ENCODE data around the gene RSPH6A.

RSPH6A gene

DNA sequence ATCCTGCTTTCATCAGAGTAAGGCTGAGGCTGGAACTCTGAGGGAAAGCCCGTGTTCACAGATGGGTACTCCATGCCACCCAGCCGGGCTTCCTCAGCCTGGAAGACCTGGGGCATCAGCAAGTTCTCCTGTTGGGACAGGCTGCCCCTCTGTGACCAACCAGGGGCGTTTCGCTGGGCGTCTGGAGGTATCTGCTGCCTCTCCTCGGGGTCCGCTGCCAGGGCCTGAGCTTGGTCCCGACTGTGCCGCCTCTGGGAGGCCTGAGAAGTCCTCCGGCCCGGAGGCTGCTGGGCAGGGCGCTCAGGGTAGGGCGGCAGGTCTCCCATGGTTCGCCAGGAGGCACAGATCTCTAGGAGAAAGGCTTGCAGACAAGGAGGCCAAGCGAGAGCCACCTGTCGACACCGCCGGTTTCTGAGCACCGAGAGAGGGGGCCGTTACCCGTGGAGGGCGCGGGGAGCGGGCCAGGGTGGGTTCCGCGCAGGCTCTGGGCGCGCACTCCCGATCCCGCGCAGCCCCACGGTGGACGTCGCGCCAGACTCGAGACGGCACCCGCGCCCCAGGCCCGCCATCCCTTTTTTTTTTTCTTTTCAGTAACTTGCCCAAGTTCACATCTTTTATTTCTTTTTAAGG lies at the start of gene RSPH6A:
Gene RSPH6A (minus strand): TSS at position 458 of the 630 bp plus-strand sequence. CDS start 132 bp downstream, at position 326.
- DNase-seq (ENCODE audit: low read depth): no peak

DNA sequence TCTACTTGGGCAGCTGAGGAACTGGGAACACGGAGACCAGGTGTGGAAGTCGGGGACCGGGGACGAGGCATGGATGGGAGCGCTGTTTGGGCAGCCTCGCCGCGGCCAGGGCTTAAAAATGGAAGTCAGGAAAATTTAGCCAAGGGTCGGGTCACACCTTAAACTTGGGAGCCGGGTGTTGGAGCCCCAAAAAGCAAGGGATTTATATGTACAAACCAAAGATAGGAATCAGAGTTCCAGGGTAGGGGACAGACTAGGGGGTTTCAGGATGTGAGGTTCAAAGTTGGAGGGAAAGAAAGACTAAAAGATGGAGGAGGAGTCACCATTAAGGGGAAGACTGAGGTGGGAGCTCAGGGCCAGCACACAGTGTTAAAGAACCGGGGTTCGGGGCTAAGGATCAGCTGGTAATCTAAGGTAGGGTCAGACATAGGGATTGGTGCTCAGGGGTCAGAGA lies 49.5 kb upstream of the RSPH6A start:
- DNase-seq (ENCODE audit: low read depth): no peak

DNA sequence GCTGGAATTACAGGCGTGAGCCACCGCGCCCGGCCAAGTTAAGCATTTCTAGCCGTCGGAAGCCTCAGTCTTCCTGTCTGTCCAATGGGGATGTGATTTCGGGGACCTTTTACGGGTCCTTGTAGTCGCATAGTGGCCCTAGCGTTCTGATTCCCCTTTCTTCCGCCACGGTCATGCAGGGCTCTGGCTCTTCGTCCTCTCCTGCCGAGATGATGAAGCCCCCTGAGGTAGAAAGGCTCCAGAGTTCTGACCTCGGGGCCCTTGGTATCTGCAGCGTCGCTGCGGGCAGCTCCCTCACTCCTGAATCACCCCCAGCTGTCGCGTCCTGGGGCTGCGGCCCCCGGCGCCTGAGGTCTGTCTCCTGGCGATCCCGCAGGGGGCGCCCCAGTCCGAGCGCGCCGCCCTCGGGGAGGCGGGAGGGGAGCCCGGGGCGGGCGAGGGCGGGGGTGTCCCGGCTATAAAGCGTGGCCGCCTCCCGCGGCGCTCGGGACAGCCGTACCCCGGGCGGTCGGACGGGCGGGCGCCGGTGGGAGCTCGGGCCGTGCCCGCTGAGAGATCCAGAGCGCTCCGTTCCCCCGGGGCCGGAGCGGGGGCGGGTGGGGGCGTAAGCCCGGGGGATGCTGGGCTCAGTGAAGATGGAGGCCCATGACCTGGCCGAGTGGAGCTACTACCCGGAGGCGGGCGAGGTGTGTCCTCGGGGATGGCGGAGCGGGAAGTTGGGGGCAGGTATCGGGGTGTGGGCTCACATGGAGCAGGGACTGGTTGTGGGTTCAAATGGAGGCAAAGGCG lies 48.9 kb upstream of the RSPH6A start, which contains the start of gene FOXA3:
Gene FOXA3 (plus strand): TSS at position 487 of the 789 bp plus-strand sequence. CDS start 131 bp downstream, at position 618.
- DNase-seq (ENCODE audit: low read depth): peak; percentile 42

DNA sequence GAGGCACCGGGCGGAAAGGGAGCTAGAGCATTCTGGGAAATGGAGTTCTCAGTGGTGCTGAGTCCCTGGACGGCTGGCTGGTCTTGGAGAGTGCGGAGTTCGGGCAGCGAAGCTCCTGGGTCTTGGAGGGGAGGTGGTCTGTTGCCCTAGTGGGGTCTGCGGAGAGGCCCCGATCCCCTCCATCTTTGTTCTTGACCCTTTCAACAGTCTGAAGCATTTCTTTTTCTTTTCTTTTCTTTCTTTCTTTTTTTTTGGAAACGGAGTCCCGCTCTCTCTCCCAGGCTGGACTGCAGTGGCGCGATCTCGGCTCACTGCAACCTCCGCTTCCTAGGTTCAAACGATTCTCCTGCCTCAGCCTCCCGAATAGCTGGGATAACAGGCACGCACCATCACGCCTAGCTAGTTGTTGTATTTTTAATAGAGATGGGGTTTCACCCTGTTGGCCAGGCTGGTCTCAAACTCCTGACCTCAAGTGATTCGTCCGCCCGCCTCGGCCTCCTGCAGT lies 48.3 kb upstream of the RSPH6A start:
- DNase-seq (ENCODE audit: low read depth): no peak

DNA sequence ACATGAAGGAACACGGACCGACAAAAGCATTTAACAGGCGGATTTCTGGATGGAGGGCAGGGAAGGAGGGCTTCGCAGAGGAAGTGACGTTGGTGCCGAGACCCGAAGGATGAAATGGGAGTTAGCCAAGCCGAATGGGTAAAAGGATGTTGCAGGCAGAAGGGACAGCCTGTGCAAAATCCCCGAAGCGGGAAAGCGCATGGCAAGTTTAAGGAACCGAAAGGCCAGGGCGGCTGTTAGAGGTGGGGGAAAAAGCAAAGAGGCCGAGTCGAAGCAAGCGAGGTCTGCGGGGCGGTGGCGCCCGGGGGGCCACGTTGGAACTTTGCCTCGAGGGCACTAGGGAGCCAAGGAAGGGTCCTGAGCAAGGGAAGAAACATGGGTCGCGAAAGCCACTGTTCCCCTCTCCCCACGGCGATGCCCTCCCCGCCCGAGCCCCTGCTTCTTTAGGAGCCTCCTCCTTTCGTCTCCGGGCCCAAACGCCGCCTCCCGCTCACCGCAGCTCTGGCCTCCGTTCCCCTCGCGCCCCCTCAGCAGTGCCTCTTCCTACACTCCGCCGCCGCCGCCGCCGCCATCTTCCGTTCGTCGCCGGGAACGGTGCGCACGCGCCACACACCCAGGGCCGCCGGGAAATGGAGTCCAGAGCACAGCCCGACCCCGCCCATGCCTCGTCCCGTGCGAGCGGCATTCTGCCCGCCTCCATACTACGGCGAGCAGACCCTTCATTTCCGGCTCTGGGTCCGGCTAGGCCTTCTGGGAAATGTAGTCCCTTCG lies 47.6 kb upstream of the RSPH6A start, which contains the start of gene SYMPK:
Gene SYMPK (minus strand): TSS at position 584 of the 771 bp plus-strand sequence. CDS start 8,652 bp downstream, outside the sequence.
- DNase-seq (ENCODE audit: low read depth): peak; percentile 98

DNA sequence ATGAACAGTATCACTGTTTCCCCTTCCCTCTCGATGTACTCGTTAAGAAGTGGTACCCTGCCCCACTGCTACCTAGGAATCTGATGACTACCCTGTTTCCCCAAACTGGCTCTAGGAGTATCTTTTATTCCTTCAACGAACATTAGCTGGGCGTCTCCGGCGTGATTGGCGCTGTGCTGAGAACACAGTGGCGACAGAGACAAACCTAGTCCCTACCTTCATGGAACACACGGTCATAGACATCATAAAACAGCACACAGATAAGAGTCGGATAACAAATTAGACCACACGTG lies 47.1 kb upstream of the RSPH6A start:
- no peak for DNase-seq (ENCODE audit: low read depth)

DNA sequence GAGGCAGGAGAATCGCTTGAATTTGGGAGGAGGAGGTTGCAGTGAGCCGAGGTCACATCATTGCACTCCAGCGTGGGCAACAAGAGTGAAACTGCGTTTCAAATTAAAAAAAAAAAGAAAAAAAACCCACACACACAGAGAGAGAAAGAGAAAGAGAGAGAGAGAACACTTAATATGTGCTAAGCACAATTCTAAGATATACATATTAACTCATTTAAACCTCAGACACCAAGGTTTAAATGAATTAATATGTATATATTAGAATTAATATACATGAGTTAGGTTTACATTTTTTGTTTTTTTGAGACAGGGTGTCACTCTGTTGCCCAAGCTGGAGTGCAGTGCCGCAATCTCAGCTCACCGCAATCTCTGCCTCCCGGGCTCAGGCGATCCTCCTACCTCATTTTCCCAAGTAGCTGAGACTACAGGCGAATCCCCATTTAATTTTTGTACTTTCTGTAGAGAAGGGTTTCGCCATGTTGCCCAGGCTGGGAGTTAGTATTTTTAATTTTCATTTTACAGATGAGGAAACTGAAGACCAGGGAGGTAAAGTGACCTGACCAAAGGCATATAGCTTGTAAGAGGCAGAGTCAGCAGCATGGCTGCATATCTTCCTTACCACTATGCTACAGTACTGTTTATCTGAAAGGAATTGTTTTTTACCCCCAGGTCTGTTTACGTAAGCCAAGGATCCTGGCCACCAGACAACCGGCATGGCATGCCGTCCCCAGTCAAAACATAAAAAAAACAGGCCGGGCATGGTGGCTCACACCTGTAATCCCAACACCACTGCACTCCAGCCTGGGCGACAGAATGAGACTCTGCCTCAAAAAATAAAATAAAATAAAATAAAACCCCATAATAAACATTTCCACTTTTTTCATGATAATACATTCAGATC lies 45.5 kb upstream of the RSPH6A start:
- DNase-seq (ENCODE audit: low read depth): no peak

DNA sequence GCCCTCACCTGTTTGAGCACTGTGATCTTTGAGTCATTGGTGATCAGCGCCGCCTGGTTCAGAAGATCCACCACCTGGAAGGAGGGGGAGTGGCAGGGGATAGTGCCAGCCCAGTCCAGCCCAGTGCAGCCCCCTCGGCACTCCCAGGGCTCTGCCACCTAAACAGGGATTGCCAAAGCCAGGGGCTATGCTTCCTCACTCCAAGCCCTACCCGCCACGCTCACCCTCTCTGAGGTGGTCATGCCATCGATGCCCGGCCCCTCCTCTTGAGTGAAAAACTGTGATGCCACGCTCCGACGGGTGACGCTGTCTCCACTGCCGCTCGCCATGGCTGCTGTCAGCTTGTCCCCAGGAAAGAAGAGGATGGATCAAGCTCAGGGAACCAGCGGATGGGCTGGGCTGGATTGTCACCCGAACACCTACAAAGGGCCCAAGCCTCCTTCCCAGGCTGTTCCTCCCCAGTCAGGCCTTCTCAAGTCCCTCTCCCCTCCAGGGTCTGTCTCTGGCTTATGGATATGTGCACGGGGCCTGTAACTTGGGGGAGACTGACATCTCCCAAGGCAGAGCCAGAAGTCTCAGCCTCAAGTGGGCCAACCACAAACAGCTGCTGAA lies 39.2 kb upstream of the RSPH6A start:
- no peak for DNase-seq (ENCODE audit: low read depth)

DNA sequence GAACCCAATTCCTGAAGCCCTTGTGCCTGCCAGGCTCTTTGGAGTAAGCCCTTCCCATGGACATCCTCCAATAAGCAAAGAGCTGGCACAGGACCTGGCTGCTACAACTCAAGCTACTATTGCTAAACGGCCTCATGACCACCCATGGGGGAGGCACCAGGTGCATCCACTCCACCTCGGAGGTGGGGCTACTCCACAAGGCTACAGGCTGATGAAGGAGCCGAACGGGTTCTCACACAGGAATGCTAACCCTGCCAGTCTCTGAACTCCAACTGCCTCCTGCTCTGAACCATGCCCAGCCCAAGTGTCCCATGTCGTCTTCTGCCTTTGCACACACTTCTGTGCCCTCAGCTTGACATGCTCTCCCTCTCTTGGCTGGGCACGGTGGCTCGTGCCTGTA lies 37.9 kb upstream of the RSPH6A start:
- no peak for DNase-seq (ENCODE audit: low read depth)

DNA sequence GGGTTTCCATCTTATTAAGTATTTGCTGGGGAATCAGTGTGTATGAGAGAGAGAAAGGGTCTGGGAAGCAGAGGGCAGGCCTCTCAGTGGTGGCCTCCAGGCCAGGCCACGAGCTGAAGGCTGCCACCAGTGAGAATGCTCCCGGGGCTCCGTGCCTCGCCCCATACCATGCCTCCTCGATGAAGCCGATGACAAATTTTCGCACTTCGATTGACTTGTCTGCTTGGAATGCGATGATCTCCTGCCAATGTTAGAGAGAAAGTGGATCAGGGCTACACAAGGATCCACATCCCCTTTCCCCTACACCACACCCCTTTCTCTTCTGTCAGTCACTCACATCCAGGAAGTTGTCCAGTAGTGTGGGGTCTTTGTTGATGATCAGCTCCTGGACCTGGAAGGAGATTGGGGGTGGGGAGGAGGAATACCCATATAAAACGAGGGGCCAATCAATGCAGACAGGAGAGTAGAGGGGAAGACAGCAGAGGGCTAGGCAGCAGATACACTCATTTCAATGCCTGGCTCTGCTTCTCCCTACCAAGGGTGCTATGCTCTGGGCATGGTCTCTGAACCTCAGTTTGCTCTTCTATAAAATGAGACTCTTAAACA lies 37.1 kb upstream of the RSPH6A start:
- no peak for DNase-seq (ENCODE audit: low read depth)

DNA sequence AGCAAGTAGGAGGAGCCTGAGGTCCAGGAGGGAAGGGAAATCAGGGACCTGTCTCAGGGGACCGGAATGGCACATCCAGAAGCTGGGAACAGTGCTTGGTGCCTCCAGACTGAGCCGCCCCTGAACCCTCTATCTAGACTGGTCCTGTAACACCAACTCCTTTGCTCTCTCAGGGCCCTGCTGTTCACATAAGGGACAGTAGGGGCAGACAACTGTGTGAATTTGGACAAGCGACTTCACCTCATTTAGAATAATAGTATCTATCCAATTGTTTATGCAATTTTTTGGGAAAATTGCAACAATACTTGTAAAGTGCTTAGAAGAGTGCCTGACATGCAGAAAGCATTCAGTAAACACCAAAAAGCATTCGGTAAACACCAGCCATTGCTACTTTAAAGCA lies 33.8 kb upstream of the RSPH6A start:
- DNase-seq (ENCODE audit: low read depth): no peak

DNA sequence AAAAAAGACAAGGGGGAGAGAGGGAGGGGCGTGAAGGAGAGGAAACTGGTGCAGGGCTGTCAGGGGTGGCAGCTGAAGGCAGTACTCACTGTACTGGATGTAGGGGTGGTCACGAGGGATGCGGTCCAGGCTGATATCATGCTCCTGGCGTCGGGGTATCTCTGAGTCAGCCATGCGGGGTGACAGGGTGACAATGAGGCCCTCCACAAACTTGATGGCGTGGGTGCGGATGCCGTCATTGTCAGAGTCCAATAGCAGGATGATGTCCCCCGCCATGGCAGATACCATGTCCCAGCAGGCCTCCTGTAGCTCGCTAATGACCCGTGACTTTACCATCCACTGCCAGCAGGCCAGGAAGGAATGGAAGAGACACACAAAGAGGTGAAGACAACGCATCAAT lies 32.6 kb upstream of the RSPH6A start:
- DNase-seq (ENCODE audit: low read depth): no peak

DNA sequence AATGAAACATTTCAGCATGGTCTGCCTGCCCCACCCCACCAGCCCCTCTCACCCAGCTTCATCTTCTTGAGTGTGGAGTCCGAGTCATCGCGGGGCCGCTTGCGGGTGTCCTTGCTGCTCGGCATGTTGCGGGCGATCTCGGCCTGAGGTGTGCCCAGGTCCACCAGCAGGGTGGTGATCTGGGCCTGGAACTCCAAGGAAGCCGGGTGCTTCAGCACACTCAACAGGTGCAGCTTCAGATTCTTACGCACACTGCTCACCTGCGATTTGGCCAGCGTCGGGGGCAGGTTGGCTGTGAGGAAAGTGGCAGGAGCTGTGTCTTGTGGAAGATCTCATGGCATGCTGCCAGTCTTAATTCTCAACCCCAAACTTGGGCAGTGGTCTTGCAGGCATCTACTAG lies 27.1 kb upstream of the RSPH6A start:
- DNase-seq (ENCODE audit: low read depth): no peak

DNA sequence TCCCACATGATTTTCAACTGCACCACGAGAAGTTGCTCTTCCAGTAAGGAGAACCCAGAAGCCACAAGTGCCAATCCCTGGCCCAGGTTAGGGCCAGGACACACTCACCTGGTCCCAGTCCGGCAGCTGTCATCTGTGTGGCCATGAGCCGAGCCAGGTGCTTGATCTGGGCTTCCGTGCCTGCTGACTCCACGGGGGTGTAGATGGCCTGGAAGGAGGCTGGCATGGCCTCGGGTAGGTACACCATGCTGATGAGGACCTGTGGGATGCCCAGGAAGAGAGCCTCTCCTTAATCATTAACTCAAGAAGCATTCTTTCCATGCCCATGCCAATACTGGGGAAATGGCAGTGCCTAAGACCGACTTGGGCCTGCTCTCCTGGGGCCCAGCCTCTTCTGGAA lies 19.9 kb upstream of the RSPH6A start:
- no peak for DNase-seq (ENCODE audit: low read depth)

DNA sequence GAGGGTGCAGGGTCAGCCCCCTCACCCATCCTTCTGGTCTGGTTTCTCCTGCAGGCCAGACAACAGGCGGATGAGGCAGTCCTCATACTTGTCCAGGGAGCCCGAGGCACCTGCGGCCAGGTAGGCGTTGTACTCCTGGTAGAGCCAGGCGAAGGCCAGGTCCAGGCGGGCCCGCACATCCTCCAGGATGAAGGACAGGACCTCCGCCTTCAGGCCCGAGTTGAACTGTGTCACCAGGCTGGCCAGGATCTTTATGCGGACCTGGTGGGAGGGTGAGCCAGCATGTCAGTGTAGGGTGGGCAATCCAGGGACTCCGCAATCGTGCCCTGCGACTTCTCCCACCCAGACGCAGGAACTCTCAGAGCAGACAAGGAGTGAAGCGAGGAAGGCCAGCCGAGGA lies 13.8 kb upstream of the RSPH6A start:
- no peak for DNase-seq (ENCODE audit: low read depth)

DNA sequence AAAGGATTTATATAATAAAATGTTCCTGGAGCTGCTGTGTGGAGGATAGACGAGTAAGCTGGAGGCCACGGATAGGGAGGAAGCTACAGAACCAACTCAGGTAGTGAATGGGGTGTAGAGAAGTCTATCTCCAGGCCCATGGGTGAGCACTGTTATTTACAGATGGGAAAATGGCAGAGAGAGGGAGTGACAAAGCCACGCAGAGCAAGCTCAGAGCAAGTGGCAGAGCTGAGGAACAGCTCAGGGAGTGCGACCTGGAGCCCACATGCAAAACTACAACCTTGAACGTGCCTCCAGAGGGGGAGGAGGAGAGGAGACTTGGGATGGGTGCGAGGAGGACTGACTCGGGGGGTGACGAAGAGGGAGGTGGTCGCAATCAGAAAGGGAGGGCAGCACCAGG lies 13.4 kb upstream of the RSPH6A start:
- no peak for DNase-seq (ENCODE audit: low read depth)

DNA sequence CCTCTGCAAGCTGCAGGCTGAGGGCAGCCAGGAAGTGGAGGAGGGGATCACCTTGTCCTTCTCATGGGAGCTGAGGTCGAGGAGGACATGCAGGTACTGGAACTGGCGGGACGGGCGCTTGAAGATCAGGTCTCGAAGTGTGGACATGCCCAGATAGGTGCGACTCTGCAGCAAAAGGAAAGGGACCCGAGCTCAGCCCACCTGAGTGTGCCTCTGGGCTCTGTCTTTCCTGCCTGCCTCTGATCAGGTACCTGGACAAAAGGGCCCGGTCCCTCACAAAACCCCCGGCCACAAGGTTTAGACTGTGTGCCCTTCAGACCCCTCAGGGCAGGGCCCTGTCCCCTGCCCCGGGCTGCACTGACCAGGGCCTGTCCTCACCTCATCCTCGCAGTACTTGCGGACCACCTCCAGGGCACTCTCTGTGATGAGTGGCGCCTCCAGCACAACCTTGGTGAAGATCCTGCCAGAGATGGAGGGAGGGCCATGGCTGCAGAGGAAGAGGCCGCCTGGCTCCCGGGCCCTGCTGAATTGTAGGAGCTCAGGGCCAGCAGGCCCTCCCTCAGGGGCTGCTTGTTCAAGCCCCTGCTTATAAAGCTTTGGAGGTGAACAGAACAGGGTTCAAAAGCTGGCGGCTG lies 12.5 kb upstream of the RSPH6A start:
- DNase-seq (ENCODE audit: low read depth): no peak

DNA sequence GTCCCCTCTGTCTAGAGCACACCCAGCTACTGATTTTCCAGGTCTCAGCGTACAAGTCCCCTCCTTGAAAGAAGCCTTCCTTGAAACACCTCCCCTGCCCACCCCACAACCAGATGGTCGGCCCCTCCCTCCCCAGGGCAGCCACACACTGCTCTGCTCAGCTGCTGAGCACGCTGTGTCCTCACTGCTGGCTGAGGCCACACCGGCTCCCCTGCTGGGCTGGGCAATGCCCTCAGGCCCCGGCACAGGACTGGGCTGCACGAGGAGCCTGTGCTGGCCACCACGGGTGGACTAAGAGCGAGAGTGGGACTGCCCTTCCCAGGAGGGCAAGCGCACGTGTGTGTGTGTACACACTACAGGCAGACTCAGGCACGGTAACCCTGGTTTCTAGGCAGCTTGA lies 11.8 kb upstream of the RSPH6A start:
- DNase-seq (ENCODE audit: low read depth): no peak

DNA sequence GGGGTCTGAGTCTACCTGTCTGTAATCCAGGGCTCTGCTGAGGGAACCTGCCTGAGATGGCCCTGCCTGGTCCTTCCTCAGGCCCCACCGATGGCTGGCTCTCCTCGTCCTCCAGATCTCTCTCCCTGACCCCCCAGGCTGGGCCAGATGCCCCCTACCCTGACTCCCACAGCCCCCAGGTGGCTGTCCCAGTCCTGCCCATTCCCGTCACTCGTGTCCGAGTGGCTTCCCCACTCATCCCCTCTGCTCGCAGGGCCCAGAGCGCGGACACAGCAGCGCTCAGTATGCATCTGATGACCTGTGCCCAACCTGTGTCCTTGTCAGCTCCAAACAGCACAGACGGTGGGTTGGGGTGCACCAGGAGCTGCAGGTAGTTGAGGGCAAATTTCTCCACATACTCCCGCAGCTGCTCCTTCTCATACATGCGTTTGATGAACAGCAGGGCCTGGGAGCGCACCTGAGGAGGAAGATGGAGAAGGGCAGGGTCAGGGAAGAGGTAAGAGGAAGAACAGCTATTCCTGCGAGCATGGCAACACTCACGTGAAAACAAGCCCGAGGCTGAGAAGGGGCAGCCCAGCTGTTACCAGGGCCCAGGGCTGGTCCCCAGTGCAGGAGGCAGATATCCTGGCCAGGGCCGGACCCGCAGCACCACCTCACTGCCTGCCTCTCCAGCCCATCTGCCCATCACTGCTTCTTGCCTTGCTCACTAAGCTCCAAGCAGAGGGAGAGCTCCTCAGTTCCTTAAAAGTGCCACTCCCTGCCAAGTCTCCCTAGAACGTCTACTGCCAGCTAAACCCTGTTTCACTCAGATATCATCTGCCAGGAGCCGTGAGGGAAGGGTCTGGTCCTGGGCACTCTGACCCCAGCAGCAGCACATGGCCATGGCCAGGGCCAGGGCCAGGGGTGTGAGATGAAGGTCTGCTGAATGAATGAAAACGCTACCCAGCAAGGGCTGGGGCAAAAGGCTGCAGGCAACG lies 11.1 kb upstream of the RSPH6A start:
- DNase-seq (ENCODE audit: low read depth): no peak

Data from activated T-helper 1 cell treated with Interleukin-2 at 50 U/mL for 16 hours (primary cell).